SK-N-SH (cell line): ENCODE results near the gene DDX19B.

ENCODE experiments used
- SMC3 ChIP-seq: IDR thresholded peaks from 2 replicates; pipeline ENCODE4 v1.6.1; 2012; ENCODE audit warnings: low read depth, low read length, improper control_type of control experiment
- TF ChIP-seq, protein P1 (sequence below): fragments of 200-600 bp; sonication (generic); IDR thresholded peaks from 2 replicates; pipeline ENCODE4 v1.6.1; 2017; ENCODE audit warnings: antibody characterized with exemption, mild to moderate bottlenecking, moderate library complexity

DNA sequence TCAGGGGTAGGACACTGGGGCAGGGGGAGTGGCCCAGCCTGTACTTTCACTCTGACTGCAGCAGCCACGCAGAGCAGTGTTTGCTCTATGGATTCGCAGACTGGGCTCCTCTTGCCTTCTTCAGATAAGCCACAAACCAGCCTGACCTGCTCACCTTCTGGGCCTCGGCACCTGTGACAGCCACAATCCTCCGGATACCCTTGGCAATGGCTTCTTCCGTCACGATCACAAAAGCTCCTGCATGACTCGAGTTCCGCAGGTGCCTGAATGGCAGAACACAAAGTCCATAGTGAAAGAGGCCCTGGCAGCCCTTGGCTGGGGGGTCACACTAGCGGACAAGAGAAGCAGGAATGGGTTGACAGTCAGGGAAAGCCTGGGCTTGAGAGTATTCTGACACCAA, 43.4 kb upstream of the DDX19B start:
- TF ChIP-seq, protein P1, sequence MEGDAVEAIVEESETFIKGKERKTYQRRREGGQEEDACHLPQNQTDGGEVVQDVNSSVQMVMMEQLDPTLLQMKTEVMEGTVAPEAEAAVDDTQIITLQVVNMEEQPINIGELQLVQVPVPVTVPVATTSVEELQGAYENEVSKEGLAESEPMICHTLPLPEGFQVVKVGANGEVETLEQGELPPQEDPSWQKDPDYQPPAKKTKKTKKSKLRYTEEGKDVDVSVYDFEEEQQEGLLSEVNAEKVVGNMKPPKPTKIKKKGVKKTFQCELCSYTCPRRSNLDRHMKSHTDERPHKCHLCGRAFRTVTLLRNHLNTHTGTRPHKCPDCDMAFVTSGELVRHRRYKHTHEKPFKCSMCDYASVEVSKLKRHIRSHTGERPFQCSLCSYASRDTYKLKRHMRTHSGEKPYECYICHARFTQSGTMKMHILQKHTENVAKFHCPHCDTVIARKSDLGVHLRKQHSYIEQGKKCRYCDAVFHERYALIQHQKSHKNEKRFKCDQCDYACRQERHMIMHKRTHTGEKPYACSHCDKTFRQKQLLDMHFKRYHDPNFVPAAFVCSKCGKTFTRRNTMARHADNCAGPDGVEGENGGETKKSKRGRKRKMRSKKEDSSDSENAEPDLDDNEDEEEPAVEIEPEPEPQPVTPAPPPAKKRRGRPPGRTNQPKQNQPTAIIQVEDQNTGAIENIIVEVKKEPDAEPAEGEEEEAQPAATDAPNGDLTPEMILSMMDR: no peak
- TF ChIP-seq SMC3: no peak
